PC-3 (cell line): Measurements from ENCODE around the gene TAP1. TPM values are rescaled to one million over a fixed set of nuclear protein-coding genes. Genes with fewer than 3 reads are reported as not detected.
"Not testable (repeated sequence)": the region's sequence is repeated elsewhere in the genome, so short reads cannot be mapped to it uniquely, and the experiment has no call there.

Experiments
- ATAC-seq: fragments of 200-7000 bp; cut with Tn5 transposase; 2 replicates; pipeline ENCODE4 v1.9.1; 2020; ENCODE audit warnings: mild to moderate bottlenecking, moderate library complexity
- BruUV-seq: library from RNA; stranded (reverse); fragments of 400-500 nt; replicated peaks from 2 replicates; lab custom pipeline; 2021; lab: Mats Ljungman, UMichigan
- CTCF ChIA-PET: fragments of 300-600 bp; sonication (Branson Sonifier 250); formaldehyde crosslinking; loops from one replicate; lab custom pipeline; 2022; ENCODE audit warnings: antibody characterized with exemption; lab: Charles Lee
- POLR2A ChIA-PET: fragments of 300-600 bp; sonication (Branson Sonifier 250); formaldehyde crosslinking; loops from one replicate; lab custom pipeline; 2022; ENCODE audit warnings: antibody characterized with exemption; ENCODE audit not compliant: unreplicated experiment; lab: Charles Lee
- DNase-seq: peaks from one replicate; pipeline ENCODE4 v3.0.0-alpha.2; 2015
- H2AFZ ChIP-seq: fragments of 300-600 bp; sonication (generic); 2 replicates; pipeline ENCODE4 v1.6.0; 2016; ENCODE audit warnings: antibody characterized with exemption, low read length
- H3F3A ChIP-seq: fragments of 300-600 bp; sonication (generic); one replicate; pipeline ENCODE4 v1.6.0; 2017; ENCODE audit warnings: antibody characterized with exemption, low read length, control low read depth, mild to moderate bottlenecking; ENCODE audit not compliant: unreplicated experiment
- H3K27ac ChIP-seq: fragments of 300-600 bp; sonication (generic); 2 replicates; pipeline ENCODE4 v1.5.1; 2016; ENCODE audit warnings: mild to moderate bottlenecking, low read length
- H3K27me3 ChIP-seq: fragments of 300-600 bp; sonication (generic); 2 replicates; pipeline ENCODE4 v1.6.1; 2016; ENCODE audit warnings: low read length, mixed read lengths
- H3K36me3 ChIP-seq: fragments of 300-600 bp; sonication (generic); 2 replicates; pipeline ENCODE4 v1.6.1; 2016; ENCODE audit warnings: low read depth, mixed run types, low read length, mixed read lengths
- H3K4me1 ChIP-seq: fragments of 300-600 bp; sonication (generic); 2 replicates; pipeline ENCODE4 v1.5.1; 2016; ENCODE audit warnings: low read length; ENCODE audit not compliant: insufficient read depth
- H3K4me2 ChIP-seq: fragments of 300-600 bp; sonication (generic); 2 replicates; pipeline ENCODE4 v1.6.0; 2016; ENCODE audit warnings: low read length
- H3K4me3 ChIP-seq: fragments of 300-600 bp; sonication (generic); 2 replicates; pipeline ENCODE4 v1.5.1; 2016; ENCODE audit warnings: mild to moderate bottlenecking, low read length, mixed read lengths
- H3K79me2 ChIP-seq: fragments of 300-600 bp; sonication (generic); 2 replicates; pipeline ENCODE4 v1.6.1; 2017; ENCODE audit warnings: low read length, mixed read lengths
- H3K9ac ChIP-seq: fragments of 300-600 bp; sonication (generic); 2 replicates; pipeline ENCODE4 v1.6.0; 2016; ENCODE audit warnings: mild to moderate bottlenecking, low read length
- H3K9me2 ChIP-seq: fragments of 300-600 bp; sonication (generic); replicated peaks from 2 replicates; pipeline ENCODE4 v1.6.1; 2016; ENCODE audit warnings: mixed run types, low read length, mixed read lengths
- H3K9me3 ChIP-seq: fragments of 300-600 bp; sonication (generic); 2 replicates; pipeline ENCODE4 v1.6.1; 2016; ENCODE audit warnings: low read length, mixed read lengths
- H4K20me1 ChIP-seq: fragments of 300-600 bp; sonication (generic); 2 replicates; pipeline ENCODE4 v1.6.1; 2016; ENCODE audit warnings: low read length, mixed read lengths
- EZH2 ChIP-seq: fragments of 300-600 bp; sonication (generic); IDR thresholded peaks from one replicate; pipeline ENCODE4 v1.6.1; 2017; ENCODE audit warnings: antibody characterized with exemption, mild to moderate bottlenecking, low read length; ENCODE audit not compliant: unreplicated experiment
- EZH2phosphoT487 ChIP-seq: fragments of 300-600 bp; sonication (generic); IDR thresholded peaks from 2 replicates; pipeline ENCODE4 v1.6.1; 2018; ENCODE audit warnings: mild to moderate bottlenecking, antibody characterized with exemption, low read length, borderline replicate concordance
- intact Hi-C: fragments of 100-400 bp; cut with micrococcal nuclease; formaldehyde crosslinking; loops from 2 replicates; pipeline ENCODE4 v1.9.0; 2023
- total RNA-seq: library from RNA; depleted of rRNA; stranded (reverse); fragments of >200 nt; gene quantifications from 2 replicates; pipeline ENCODE4 v1.2.3, GENCODE V29; 2014
- TF ChIP-seq, protein P1 (sequence below): fragments of 300-600 bp; sonication (generic); conservative IDR thresholded peaks from 2 replicates; pipeline ENCODE4 v1.5.1; 2017; ENCODE audit warnings: antibody characterized with exemption, low read depth, mild to moderate bottlenecking, low read length

Gene TAP1
- total RNA-seq, 1 experiment from 2014 or later = 15.8 TPM

DNA sequence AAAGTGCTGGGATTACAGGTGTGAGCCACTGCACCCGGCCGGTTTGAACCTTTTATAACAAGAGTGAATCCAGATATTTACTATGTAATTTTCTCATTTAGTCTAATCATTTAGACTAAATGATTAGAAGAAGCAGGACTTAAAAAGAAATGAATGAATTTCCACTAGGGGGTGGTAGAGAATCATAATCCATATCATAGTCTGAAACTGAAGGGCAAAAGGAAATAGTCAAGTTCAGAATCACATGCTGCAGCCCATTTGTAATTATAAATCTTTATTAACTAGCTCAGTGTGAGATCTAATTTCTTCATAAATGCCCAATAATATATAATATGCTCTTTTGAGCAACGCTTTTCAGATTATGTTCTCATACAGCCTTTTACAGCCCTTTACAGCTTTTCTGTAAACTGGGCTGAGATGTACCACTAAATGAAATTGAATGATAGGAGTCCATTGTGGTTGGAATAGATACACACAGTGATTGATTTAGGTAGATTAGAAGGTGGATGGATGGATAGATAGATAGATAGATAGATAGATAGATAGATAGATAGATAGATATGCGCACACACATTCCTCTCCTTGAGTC is 32.3 kb upstream of the TAP1 start:
- Histone ChIP-seq H3K79me2 (no peaks in the 10 kb centered on the region), H3K27me3 (no peaks in the 10 kb centered on the region), H3F3A (no peaks in the 10 kb centered on the region), H3K4me3 (no peak overlapping the region), H4K20me1 (no peaks in the 10 kb centered on the region), H3K9me3 (no peaks in the 10 kb centered on the region), H3K9ac (no peak overlapping the region), H3K4me1 (0 out of 2 replicates have a peak, but pooled peaks cover 4% of the 10 kb centered on the region), H2AFZ (no peak overlapping the region), H3K4me2 (no peak overlapping the region), H3K27ac (no peak overlapping the region), H3K36me3 (no peaks in the 10 kb centered on the region), H3K9me2 (no peaks in the 10 kb centered on the region)
- ATAC-seq = peak; percentile 60
- DNase-seq = peak; percentile 87
- intact Hi-C loops = loop anchor here (1.0 to 10.0 kb wide), 5 partner anchors 47 to 259 kb away; partner anchors contain the start of gene HLA-DMA
- no TSS peak for BruUV-seq
- ChIA-PET CTCF (interaction anchor here (1.0 to 1.7 kb wide), 3 partner anchors 48 to 99 kb away, joined by 4 to 22 read pairs (median 5); partner anchors contain the start of gene HLA-DMA), POLR2A (no interaction called here)
- TF ChIP-seq, protein P1, sequence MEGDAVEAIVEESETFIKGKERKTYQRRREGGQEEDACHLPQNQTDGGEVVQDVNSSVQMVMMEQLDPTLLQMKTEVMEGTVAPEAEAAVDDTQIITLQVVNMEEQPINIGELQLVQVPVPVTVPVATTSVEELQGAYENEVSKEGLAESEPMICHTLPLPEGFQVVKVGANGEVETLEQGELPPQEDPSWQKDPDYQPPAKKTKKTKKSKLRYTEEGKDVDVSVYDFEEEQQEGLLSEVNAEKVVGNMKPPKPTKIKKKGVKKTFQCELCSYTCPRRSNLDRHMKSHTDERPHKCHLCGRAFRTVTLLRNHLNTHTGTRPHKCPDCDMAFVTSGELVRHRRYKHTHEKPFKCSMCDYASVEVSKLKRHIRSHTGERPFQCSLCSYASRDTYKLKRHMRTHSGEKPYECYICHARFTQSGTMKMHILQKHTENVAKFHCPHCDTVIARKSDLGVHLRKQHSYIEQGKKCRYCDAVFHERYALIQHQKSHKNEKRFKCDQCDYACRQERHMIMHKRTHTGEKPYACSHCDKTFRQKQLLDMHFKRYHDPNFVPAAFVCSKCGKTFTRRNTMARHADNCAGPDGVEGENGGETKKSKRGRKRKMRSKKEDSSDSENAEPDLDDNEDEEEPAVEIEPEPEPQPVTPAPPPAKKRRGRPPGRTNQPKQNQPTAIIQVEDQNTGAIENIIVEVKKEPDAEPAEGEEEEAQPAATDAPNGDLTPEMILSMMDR = peak; percentile 73
- TF ChIP-seq EZH2phosphoT487 = no peak

DNA sequence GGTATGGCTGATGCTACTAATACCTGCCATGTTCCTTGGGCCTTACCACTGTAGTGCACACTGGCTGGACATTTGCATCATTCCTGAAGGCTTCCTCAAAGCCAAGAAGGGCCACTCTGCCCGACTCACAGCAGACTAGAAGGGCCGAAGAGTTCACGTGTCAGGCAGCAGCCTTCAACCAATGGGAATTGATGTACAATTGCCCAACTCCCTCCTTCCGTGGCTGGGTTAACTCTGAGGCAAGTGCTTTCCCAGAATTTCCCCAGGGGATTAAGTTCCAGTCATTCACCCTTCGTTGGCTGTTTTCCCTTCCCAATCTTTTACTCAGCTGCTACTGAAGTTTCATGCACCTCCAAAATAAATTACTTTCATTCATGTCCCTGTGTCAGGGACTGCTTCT is 30.3 kb upstream of the TAP1 start:
- 0 out of 2 replicates have a peak, but pooled peaks cover 4% of the 10 kb centered on the region for H3K4me1 ChIP-seq
- no peaks in the 10 kb centered on the region for H3F3A ChIP-seq
- ChIA-PET CTCF (no interaction called here), POLR2A (no interaction called here)
- no peak overlapping the region for H3K4me3 ChIP-seq
- no TSS peak for BruUV-seq
- no peak overlapping the region for H2AFZ ChIP-seq
- ATAC-seq (no peak), DNase-seq (no peak)
- no peaks in the 10 kb centered on the region for H3K36me3 ChIP-seq
- H3K27ac ChIP-seq = no peak overlapping the region
- no peaks in the 10 kb centered on the region for H3K79me2 ChIP-seq
- intact Hi-C loops = loop anchor here (10.0 kb wide), 1 partner anchor 261 kb away; no protein-coding TSS in a partner anchor
- no peak overlapping the region for H3K4me2 ChIP-seq
- TF ChIP-seq EZH2phosphoT487 = no peak
- no peak for TF ChIP-seq EZH2
- TF ChIP-seq, protein P1 = no peak
- H3K27me3 ChIP-seq = peaks cover 10% of the 10 kb centered on the region; the same call in 1 of the 2 replicates
- H3K9ac ChIP-seq = no peak overlapping the region
- no peaks in the 10 kb centered on the region for H3K9me2 ChIP-seq
- H4K20me1 ChIP-seq = no peaks in the 10 kb centered on the region
- H3K9me3 ChIP-seq = no peaks in the 10 kb centered on the region

DNA sequence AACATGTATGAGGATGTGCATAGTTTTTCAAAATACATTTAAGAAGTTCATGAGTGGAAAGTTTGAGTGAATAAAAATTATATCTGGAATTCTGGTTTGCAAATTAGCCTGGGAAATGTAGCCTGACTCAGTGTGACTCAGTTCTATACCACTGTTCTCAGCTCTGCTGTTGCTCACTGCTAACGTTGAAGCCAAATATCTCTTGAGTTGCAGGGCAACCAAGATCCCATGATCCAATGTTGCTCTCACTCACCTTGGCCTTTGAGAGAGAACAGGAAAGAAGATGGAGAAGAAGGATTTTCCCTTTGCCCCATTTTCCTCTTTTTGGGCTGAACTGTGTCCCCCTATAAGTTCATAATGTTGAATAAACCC is 29.4 kb upstream of the TAP1 start:
- POLR2A ChIA-PET = no interaction called here
- intact Hi-C loops = loop anchor here (10.0 kb wide), 1 partner anchor 262 kb away; no protein-coding TSS in a partner anchor
- Histone ChIP-seq H3K36me3 (no peaks in the 10 kb centered on the region), H3K9me2 (no peaks in the 10 kb centered on the region), H3K27ac (no peak overlapping the region), H3K27me3 (peaks cover 13% of the 10 kb centered on the region), H4K20me1 (no peaks in the 10 kb centered on the region), H2AFZ (no peak overlapping the region), H3K79me2 (no peaks in the 10 kb centered on the region), H3K9me3 (no peaks in the 10 kb centered on the region), H3K9ac (no peak overlapping the region), H3F3A (no peaks in the 10 kb centered on the region), H3K4me2 (no peak overlapping the region), H3K4me3 (no peak overlapping the region), H3K4me1 (0 out of 2 replicates have a peak, but pooled peaks cover 4% of the 10 kb centered on the region)
- CTCF ChIA-PET = interaction anchor here (1.1 kb wide), 1 partner anchor 102 kb away, joined by 9 read pairs; no protein-coding TSS in a partner anchor
- ATAC-seq (peak; percentile 56), DNase-seq (peak; percentile 53)
- no TSS peak for BruUV-seq
- TF ChIP-seq, protein P1 = no peak
- no peak for TF ChIP-seq EZH2
- TF ChIP-seq EZH2phosphoT487 = no peak

DNA sequence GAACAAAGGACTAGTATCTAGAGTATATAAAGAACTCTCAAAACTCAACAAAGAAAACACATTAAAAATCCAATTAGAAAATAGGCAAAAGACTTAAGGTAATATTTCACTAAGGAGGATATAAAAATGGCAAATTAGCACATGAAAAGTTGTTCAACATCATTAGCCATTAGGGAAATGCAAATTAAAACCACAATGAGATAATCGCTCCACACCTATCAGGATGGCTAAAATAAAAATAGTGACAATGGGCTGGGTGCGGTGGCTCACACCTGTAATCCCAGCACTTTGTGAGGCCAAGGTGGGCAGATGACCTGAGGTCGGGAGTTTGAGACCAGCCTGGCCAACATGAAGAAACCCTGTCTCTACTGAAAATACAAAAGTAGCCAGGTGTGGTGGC is 27.5 kb upstream of the TAP1 start:
- BruUV-seq, H2AFZ ChIP-seq, H3K36me3 ChIP-seq, H3K27ac ChIP-seq, H4K20me1 ChIP-seq, H3K9me2 ChIP-seq, CTCF ChIA-PET, POLR2A ChIA-PET, ATAC-seq, H3K4me3 ChIP-seq, H3K9ac ChIP-seq, H3K4me2 ChIP-seq, H3K79me2 ChIP-seq, H3F3A ChIP-seq, DNase-seq, H3K9me3 ChIP-seq, H3K4me1 ChIP-seq: not testable (repeated sequence)
- peaks cover 28% of the 10 kb centered on the region for H3K27me3 ChIP-seq
- intact Hi-C loops = loop anchor here (10.0 kb wide), 1 partner anchor 264 kb away; no protein-coding TSS in a partner anchor
